ENCODE results near the gene CHN2.

CHN2 gene

GRCh38 chr7:29196191-29196590 is 1.6 kb downstream of the CHN2 start:
- TF ChIP-seq CTCF (IDR thresholded peaks at IDR 0.05; ENCODE audit: low read depth, low read length), result no peak
- H3K4me3 ChIP-seq (ENCODE audit: low read depth, low read length), result no peak overlapping the region

- no peak overlapping the region for H3K4me3 ChIP-seq (ENCODE audit: low read depth, low read length)
- TF ChIP-seq CTCF (IDR thresholded peaks at IDR 0.05; ENCODE audit: low read depth, low read length), result no peak
Observed at GRCh38 chr7:29196971-29197595, 2.5 kb downstream of the CHN2 start.

GRCh38 chr7:29197916-29198315 is 3.3 kb downstream of the CHN2 start:
- H3K4me3 ChIP-seq (ENCODE audit: low read depth, low read length), result no peak overlapping the region
- no peak for TF ChIP-seq CTCF (IDR thresholded peaks at IDR 0.05; ENCODE audit: low read depth, low read length)

GRCh38 chr7:29199776-29200175 is 5.2 kb downstream of the CHN2 start:
- TF ChIP-seq CTCF (IDR thresholded peaks at IDR 0.05; ENCODE audit: low read depth, low read length), result no peak
- H3K4me3 ChIP-seq (ENCODE audit: low read depth, low read length), result no peak overlapping the region

- H3K4me3 ChIP-seq (ENCODE audit: low read depth, low read length), result no peak overlapping the region
- TF ChIP-seq CTCF (IDR thresholded peaks at IDR 0.05; ENCODE audit: low read depth, low read length), result no peak
Observed at GRCh38 chr7:29202651-29203069, 8.1 kb downstream of the CHN2 start.

GRCh38 chr7:29204491-29205272 is 10.1 kb downstream of the CHN2 start:
- H3K4me3 ChIP-seq (ENCODE audit: low read depth, low read length), result no peak overlapping the region
- no peak for TF ChIP-seq CTCF (IDR thresholded peaks at IDR 0.05; ENCODE audit: low read depth, low read length)

GRCh38 chr7:29207162-29207801 is 12.7 kb downstream of the CHN2 start:
- TF ChIP-seq CTCF (IDR thresholded peaks at IDR 0.05; ENCODE audit: low read depth, low read length), result no peak
- no peak overlapping the region for H3K4me3 ChIP-seq (ENCODE audit: low read depth, low read length)
